H1 (cell line): Measurements from ENCODE around the gene XRRA1. TPM values are rescaled to one million over a fixed set of nuclear protein-coding genes. Genes with fewer than 3 reads are reported as not detected.

Experiments used
- CTCF ChIA-PET: fragments of 300-600 bp; sonication (Branson Sonifier 250); formaldehyde crosslinking; loops from one replicate; lab custom pipeline; 2021; ENCODE audit not compliant: partially characterized antibody; lab: Charles Lee
- POLR2A ChIA-PET: fragments of 300-600 bp; sonication (Branson Sonifier 250); formaldehyde crosslinking; loops from one replicate; lab custom pipeline; 2021; ENCODE audit warnings: inconsistent platforms; ENCODE audit not compliant: partially characterized antibody; lab: Charles Lee
- DNase-seq, 2 experiments: peaks; one replicate each; pipeline versions ENCODE4 v3.0.0 to v3.0.0-alpha.2; 2010 to 2022; ENCODE audit warnings: low spot score in 2 of 2, low read depth in 1 of 2, mixed read lengths in 1 of 2
- FAIRE-seq: peaks from 2 replicates; lab custom pipeline; 2011; peaks lifted over from hg19 to GRCh38; lab: Jason Lieb, UNC
- H2AFZ ChIP-seq: 2 replicates; pipeline ENCODE4 v1.8.1; 2012; ENCODE audit warnings: low read length, inconsistent platforms
- H2AK5ac ChIP-seq: 2 replicates; pipeline ENCODE4 v1.6.1; 2013; ENCODE audit warnings: low read depth, low read length
- H2BK120ac ChIP-seq: replicated peaks from 2 replicates; pipeline ENCODE3; 2013; ENCODE audit warnings: low read depth, low read length, inconsistent platforms
- H2BK12ac ChIP-seq: 2 replicates; pipeline ENCODE4 v1.6.1; 2013; ENCODE audit warnings: low read depth, low read length
- H2BK15ac ChIP-seq: 2 replicates; pipeline ENCODE4 v1.6.1; 2013; ENCODE audit warnings: low read length
- H2BK20ac ChIP-seq: 2 replicates; pipeline ENCODE4 v1.6.1; 2013; ENCODE audit warnings: low read length
- H2BK5ac ChIP-seq: 2 replicates; pipeline ENCODE4 v1.6.1; 2013; ENCODE audit warnings: low read depth, low read length
- H3K14ac ChIP-seq: 2 replicates; pipeline ENCODE4 v1.6.1; 2013; ENCODE audit warnings: inconsistent platforms; ENCODE audit not compliant: insufficient read length
- H3K18ac ChIP-seq: 2 replicates; pipeline ENCODE4 v1.6.1; 2013; ENCODE audit warnings: low read length; ENCODE audit errors: extremely low read depth
- H3K23ac ChIP-seq: 2 replicates; pipeline ENCODE4 v1.6.1; 2013; ENCODE audit warnings: inconsistent platforms; ENCODE audit not compliant: insufficient read length
- H3K23me2 ChIP-seq: 2 replicates; pipeline ENCODE4 v1.6.1; 2013; ENCODE audit warnings: low read depth, low read length
- H3K27ac ChIP-seq: 2 replicates; pipeline ENCODE4 v1.6.1; 2011; ENCODE audit warnings: low read depth, low read length, inconsistent platforms
- H3K27me3 ChIP-seq, 4 experiments: replicated peaks in 1 of 4; 1 replicate in 1 of 4; 2 replicates in 3 of 4; pipeline versions ENCODE4 v1.6.1 to v1.8.1; 2011 to 2013; ENCODE audit warnings: low read length in 3 of 4, mild to moderate bottlenecking in 3 of 4, inconsistent platforms in 2 of 4, mixed read lengths in 2 of 4, moderate library complexity in 1 of 4; ENCODE audit not compliant: control insufficient read depth in 3 of 4, insufficient read depth in 3 of 4; ENCODE audit errors: extremely low read depth in 1 of 4
- H3K36me3 ChIP-seq, 4 experiments: 2 replicates each; pipeline versions ENCODE4 v1.6.1 to v1.8.1; 2011 to 2013; ENCODE audit warnings: mild to moderate bottlenecking in 4 of 4, low read length in 3 of 4, moderate library complexity in 2 of 4, control low read depth in 1 of 4, inconsistent platforms in 1 of 4; ENCODE audit not compliant: insufficient read depth in 4 of 4, control insufficient read depth in 2 of 4
- H3K4ac ChIP-seq: replicated peaks from 2 replicates; pipeline ENCODE3; 2013; ENCODE audit warnings: low read length, low read depth, mixed read lengths, inconsistent platforms; ENCODE audit not compliant: insufficient read length
- H3K4me1 ChIP-seq, 4 experiments: replicated peaks in 1 of 4; 1 replicate in 1 of 4; 2 replicates in 3 of 4; pipeline versions ENCODE4 v1.6.1 to v1.8.1; 2011 to 2013; ENCODE audit warnings: low read length in 3 of 4, inconsistent platforms in 2 of 4, mixed read lengths in 1 of 4; ENCODE audit not compliant: insufficient read depth in 4 of 4, control insufficient read depth in 3 of 4
- H3K4me2 ChIP-seq, 2 experiments: 2 replicates each; pipeline versions ENCODE4 v1.6.1 to v1.8.1; 2011 to 2013; ENCODE audit warnings: low read depth in 2 of 2, low read length in 2 of 2, control low read depth in 1 of 2, inconsistent platforms in 1 of 2, mild to moderate bottlenecking in 1 of 2; ENCODE audit not compliant: insufficient read depth in 1 of 2
- H3K4me3 ChIP-seq, 4 experiments: fragments of 200-600, 300-600 bp in 1 of 4; sonication (generic), shearing (Covaris generic), sonication (Bioruptor Twin) in 1 of 4; 2 replicates each; pipeline versions ENCODE4 v1.5.1 to v1.8.1; 2011 to 2016; ENCODE audit warnings: low read length in 4 of 4, low read depth in 3 of 4, control low read depth in 2 of 4, inconsistent platforms in 2 of 4, mild to moderate bottlenecking in 2 of 4, mixed read lengths in 1 of 4, moderate library complexity in 1 of 4; ENCODE audit not compliant: insufficient read depth in 2 of 4; ENCODE audit errors: extremely low read depth in 1 of 4
- H3K56ac ChIP-seq: replicated peaks from 2 replicates; pipeline ENCODE3; 2013; ENCODE audit warnings: low read depth, mild to moderate bottlenecking, mixed read lengths, low read length, inconsistent platforms; ENCODE audit not compliant: insufficient read length
- H3K79me1 ChIP-seq: 2 replicates; pipeline ENCODE4 v1.6.1; 2013; ENCODE audit warnings: low read depth, low read length, control low read depth
- H3K79me2 ChIP-seq, 2 experiments: 2 replicates each; pipeline versions ENCODE4 v1.6.1 to v1.8.1; 2012 to 2013; ENCODE audit warnings: low read length in 2 of 2, mild to moderate bottlenecking in 2 of 2, inconsistent platforms in 1 of 2; ENCODE audit not compliant: insufficient read depth in 2 of 2, control insufficient read depth in 1 of 2
- H3K9ac ChIP-seq, 4 experiments: replicated peaks in 1 of 4; 1 replicate in 1 of 4; 2 replicates in 3 of 4; pipeline versions ENCODE4 v1.6.1 to v1.8.1; 2011 to 2013; ENCODE audit warnings: low read depth in 3 of 4, low read length in 3 of 4, control low read depth in 2 of 4, mild to moderate bottlenecking in 2 of 4, moderate library complexity in 2 of 4, inconsistent platforms in 1 of 4; ENCODE audit errors: extremely low read depth in 1 of 4
- H3K9me3 ChIP-seq, 2 experiments: 2 replicates each; pipeline versions ENCODE4 v1.6.1 to v1.8.1; 2012 to 2013; ENCODE audit warnings: mild to moderate bottlenecking in 2 of 2, moderate library complexity in 2 of 2, control low read depth in 1 of 2, inconsistent platforms in 1 of 2, low read depth in 1 of 2, low read length in 1 of 2, mixed read lengths in 1 of 2; ENCODE audit not compliant: insufficient read depth in 2 of 2
- H4K20me1 ChIP-seq, 2 experiments: replicated peaks in 1 of 2; 2 replicates each; pipeline versions ENCODE3 to v1.8.1; 2011 to 2013; ENCODE audit warnings: inconsistent platforms in 2 of 2, low read length in 2 of 2, mild to moderate bottlenecking in 1 of 2; ENCODE audit not compliant: insufficient read depth in 2 of 2, control insufficient read depth in 1 of 2
- H4K5ac ChIP-seq: 2 replicates; pipeline ENCODE4 v1.6.1; 2013; ENCODE audit warnings: low read length, low read depth, mixed read lengths, inconsistent platforms; ENCODE audit not compliant: insufficient read length
- H4K8ac ChIP-seq: 2 replicates; pipeline ENCODE4 v1.8.0; 2013; ENCODE audit warnings: mild to moderate bottlenecking, moderate library complexity, low read length, inconsistent platforms; ENCODE audit not compliant: insufficient read depth; ENCODE audit errors: extremely low read depth
- H4K91ac ChIP-seq: replicated peaks from 2 replicates; pipeline ENCODE3; 2013; ENCODE audit warnings: low read length, mixed read lengths, inconsistent platforms; ENCODE audit not compliant: insufficient read length
- GTF2F1 ChIP-seq: IDR thresholded peaks from 2 replicates; pipeline ENCODE4 v1.6.1; 2012; ENCODE audit warnings: low read depth, low read length, improper control_type of control experiment, borderline replicate concordance
- SIX5 ChIP-seq: IDR thresholded peaks from 2 replicates; pipeline ENCODE4 v1.6.1; 2011; ENCODE audit warnings: mild to moderate bottlenecking, low read depth, low read length
- SUZ12 ChIP-seq: fragments of 200-600 bp; sonication (generic); IDR thresholded peaks from 2 replicates; pipeline ENCODE4 v1.6.1; 2012; ENCODE audit warnings: mild to moderate bottlenecking, inconsistent platforms, low read length, moderate library complexity, mixed read lengths
- TCF12 ChIP-seq: IDR thresholded peaks from 2 replicates; pipeline ENCODE4 v1.6.1; 2011; ENCODE audit warnings: low read depth, mild to moderate bottlenecking, low read length
- WGBS, 2 experiments: shearing (Covaris generic) in 1 of 2; methylation state at CpG; one replicate each; pipeline versions ENCODE4 v1.1.6 to v1.1.7; 2013 to 2015; ENCODE audit warnings: low lambda C conversion rate in 2 of 2, mixed read lengths in 2 of 2, inconsistent platforms in 1 of 2, low coverage in 1 of 2, missing lambda C conversion rate in 1 of 2; ENCODE audit not compliant: insufficient replicate concordance in 2 of 2, insufficient coverage in 1 of 2, insufficient read length in 1 of 2; ENCODE audit errors: extremely low coverage in 1 of 2, missing lambda C conversion rate in 1 of 2; 5-methylcytosine and 5-hydroxymethylcytosine counted together
- polyA plus RNA-seq, 7 experiments: library from polyadenylated mRNA; depleted of rRNA in 3 of 7; stranded (reverse) in 5 of 7; unstranded in 2 of 7; fragments of >200 nt in 5 of 7; fragments of 200-250 nt in 2 of 7; gene quantifications; 1 replicate in 5 of 7; 2 replicates in 1 of 7; 4 replicates in 1 of 7; pipeline versions ENCODE4 v1.2.1 to v1.2.3, GENCODE V29; 2011 to 2013; ENCODE audit warnings: missing spikeins in 2 of 7, mixed read lengths in 2 of 7
- total RNA-seq: library from RNA; stranded (reverse); fragmentation: NEBNext Ultra II Directional; extraction: Animal tissue kit (Norgen Biotek cat#: 25700); gene quantifications from 2 replicates; pipeline ENCODE4 v1.2.1, GENCODE V29; 2021

The XRRA1 gene
- total and polyA plus RNA-seq, 2 of the 8 experiments (the other 6 are each of a cell fraction or from before 2014, with no cell fraction given): 2.1 to 7.1 TPM

DNA sequence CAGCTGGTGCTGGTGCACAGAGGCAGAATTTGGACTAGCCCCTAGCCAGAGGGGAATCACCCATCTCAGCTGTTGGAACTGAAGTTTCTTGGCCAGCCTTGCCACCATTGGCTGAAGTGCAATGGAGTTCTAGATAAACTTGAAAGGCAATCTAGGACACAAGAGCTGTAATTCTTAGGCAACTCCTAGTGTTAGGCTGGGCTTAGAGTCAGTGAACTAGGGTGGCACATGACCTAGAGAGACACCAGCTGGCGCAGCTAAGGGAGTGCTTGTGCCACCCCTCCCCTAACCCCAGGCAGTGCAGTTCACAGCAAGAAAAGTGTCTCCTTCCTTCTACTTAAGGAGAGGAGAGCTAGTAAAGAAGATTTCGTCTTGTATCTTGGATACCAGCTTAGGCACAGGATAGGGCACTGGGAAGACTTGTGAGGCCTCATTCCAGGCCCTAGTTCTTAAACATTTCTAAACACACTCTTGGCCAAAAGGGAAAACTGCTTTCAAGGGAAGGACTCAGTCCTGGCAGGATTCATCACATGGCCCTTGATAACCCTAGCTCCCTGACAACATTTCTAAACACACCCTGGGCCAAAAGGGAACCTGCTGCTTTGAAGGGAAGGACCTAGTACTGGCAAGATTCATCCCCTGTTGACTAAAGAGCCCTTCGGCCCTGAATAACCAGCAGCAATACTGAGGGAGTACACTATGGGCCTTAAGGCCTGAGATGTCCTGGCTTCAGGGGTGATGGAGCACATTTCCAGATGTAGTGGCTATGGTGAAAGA lies 53.4 kb downstream of the XRRA1 start:
- TF ChIP-seq GTF2F1 (no peak), TCF12 (no peak), SUZ12 (no peak), SIX5 (no peak)
- TF ChIP-seq, all 59 proteins: peak for 0
- CTCF ChIA-PET: interaction anchor here (1.1 to 1.2 kb wide), 3 partner anchors 10 to 34 kb away, joined by 3 read pairs; no protein-coding TSS in a partner anchor

More for the DNA sequence above, 53.4 kb downstream of the XRRA1 start:
- no peaks in the 10 kb centered on the region for H3K27me3 ChIP-seq
- no peak overlapping the region for H2BK15ac ChIP-seq
- H3K14ac ChIP-seq: no peak overlapping the region
- no peak overlapping the region for H4K91ac ChIP-seq
- H3K56ac ChIP-seq: no peak overlapping the region
- no peak overlapping the region for H2AK5ac ChIP-seq
- FAIRE-seq (no peak), DNase-seq (no peak)
- 92% methylated on average over 3 of the region's 3 CpGs; no CpG with 5 or more reads in 1 of the 2 experiments for WGBS, 2 experiments
- H4K5ac ChIP-seq: no peak overlapping the region
- no peak overlapping the region for H2BK120ac ChIP-seq
- H3K23me2 ChIP-seq: no peaks in the 10 kb centered on the region
- no peaks in the 10 kb centered on the region for H3K79me1 ChIP-seq
- H3K18ac ChIP-seq: no peak overlapping the region
- H2BK20ac ChIP-seq: no peak overlapping the region
- H2BK12ac ChIP-seq: no peak overlapping the region
- H3K27ac ChIP-seq: no peak overlapping the region
- H2AFZ ChIP-seq: no peak overlapping the region
- H3K4ac ChIP-seq: no peak overlapping the region
- no peak overlapping the region for H3K4me2 ChIP-seq
- POLR2A ChIA-PET: no interaction called here
- H3K4me3 ChIP-seq: no peak overlapping the region
- H3K9me3 ChIP-seq: peaks cover 14 to 22% of the 10 kb centered on the region in 2 experiments
- H2BK5ac ChIP-seq: no peak overlapping the region
- no peaks in the 10 kb centered on the region for H3K36me3 ChIP-seq
- H3K9ac ChIP-seq: no peak overlapping the region
- H3K23ac ChIP-seq: no peak overlapping the region
- H3K79me2 ChIP-seq: no peaks in the 10 kb centered on the region
- H4K8ac ChIP-seq: no peak overlapping the region
- H4K20me1 ChIP-seq: no peaks in the 10 kb centered on the region
- no peaks in the 10 kb centered on the region for H3K4me1 ChIP-seq
